CD4-positive, alpha-beta T cell (primary cell): ENCODE results near the gene PKDCC. TPM values are rescaled to one million over a fixed set of nuclear protein-coding genes. Genes with fewer than 3 reads are reported as not detected.
A peak's percentile ranks its signal among the peaks of the same experiment; 100 is the strongest.

Source experiments
- ATAC-seq: fragments of 200-7000 bp; cut with Tn5 transposase; one replicate; pipeline ENCODE4 v1.10.0; 2022; ENCODE audit warnings: mild to moderate bottlenecking; ENCODE audit not compliant: poor library complexity
- CTCF ChIA-PET: fragments of 350-600 bp; sonication (Branson Sonifier 250); formaldehyde crosslinking; loops from one replicate; lab custom pipeline; 2021; ENCODE audit warnings: antibody characterized with exemption, inconsistent platforms; lab: Charles Lee
- POLR2A ChIA-PET: fragments of 350-600 bp; sonication (Branson Sonifier 250); formaldehyde crosslinking; loops from one replicate; lab custom pipeline; 2021; ENCODE audit warnings: antibody characterized with exemption, inconsistent platforms; lab: Charles Lee
- DNase-seq, 14 experiments: peaks; one replicate each; pipeline ENCODE4 v3.0.0-alpha.2; 2013 to 2020; ENCODE audit warnings: mixed read lengths in 2 of 14
- H3K27ac ChIP-seq, 2 donors: one replicate each; pipeline versions ENCODE4 v1.5.1 to v1.7.0; 2013; ENCODE audit warnings: low read length in 2 of 2, low read depth in 1 of 2, mild to moderate bottlenecking in 1 of 2
- H3K27me3 ChIP-seq, 2 experiments: 1 replicate in 1 of 2; 2 replicates in 1 of 2; pipeline versions ENCODE4 v1.6.1 to v1.7.0; 2013; ENCODE audit warnings: low read length in 2 of 2, control low read depth in 1 of 2, mild to moderate bottlenecking in 1 of 2, moderate library complexity in 1 of 2; ENCODE audit not compliant: insufficient read depth in 2 of 2, control insufficient read depth in 1 of 2
- H3K36me3 ChIP-seq: one replicate; pipeline ENCODE4 v1.6.1; 2013; ENCODE audit warnings: low read length, control low read depth; ENCODE audit not compliant: insufficient read depth
- H3K4me1 ChIP-seq: one replicate; pipeline ENCODE4 v1.6.1; 2013; ENCODE audit warnings: low read length, control low read depth; ENCODE audit not compliant: insufficient read depth
- H3K4me3 ChIP-seq: one replicate; pipeline ENCODE4 v1.5.1; 2013; ENCODE audit warnings: mild to moderate bottlenecking, low read length, moderate library complexity
- H3K9me3 ChIP-seq, 2 experiments: 1 replicate in 1 of 2; 2 replicates in 1 of 2; pipeline versions ENCODE4 v1.6.1 to v1.7.0; 2013; ENCODE audit warnings: low read length in 2 of 2, mild to moderate bottlenecking in 2 of 2, control low read depth in 1 of 2, moderate library complexity in 1 of 2; ENCODE audit not compliant: control insufficient read depth in 1 of 2, insufficient read depth in 1 of 2
- H3K27ac Mint-ChIP-seq: one replicate; pipeline ENCODE4 v1.8.0; 2020; ENCODE audit warnings: mixed read lengths
- H3K27me3 Mint-ChIP-seq: one replicate; pipeline ENCODE4 v1.8.0; 2021; ENCODE audit warnings: mixed read lengths
- H3K36me3 Mint-ChIP-seq: one replicate; pipeline ENCODE4 v1.8.0; 2021; ENCODE audit warnings: low read depth, mixed read lengths
- H3K4me1 Mint-ChIP-seq: one replicate; pipeline ENCODE4 v1.8.0; 2021; ENCODE audit warnings: low read depth, mixed read lengths
- H3K4me3 Mint-ChIP-seq: one replicate; pipeline ENCODE4 v1.8.0; 2020; ENCODE audit warnings: mild to moderate bottlenecking, mixed read lengths
- H3K9me3 Mint-ChIP-seq: one replicate; pipeline ENCODE4 v1.8.0; 2020; ENCODE audit warnings: mixed read lengths
- intact Hi-C, 2 experiments: fragments of 100-400 bp; cut with DNase I in 1 of 2; cut with micrococcal nuclease in 1 of 2; formaldehyde crosslinking; loops; one replicate each; pipeline versions ENCODE4 v1.15.1 to v1.9.0; 2023 to 2025; cut with DNase I, micrococcal nuclease
- total RNA-seq, 174 experiments: library from RNA in 2 of 174; stranded (reverse) in 2 of 174; gene quantifications; one replicate each; pipeline ENCODE4 v1.2.3 and lab custom pipeline; 2021 to 2026
- TF ChIP-seq, protein P1 (sequence below): fragments of 200-600 bp; IDR thresholded peaks from one replicate; pipeline ENCODE4 v1.8.0; 2022; ENCODE audit warnings: antibody characterized with exemption, mild to moderate bottlenecking

The PKDCC gene
- total RNA-seq, 2 experiments from 2014 or later, result not detected

DNA sequence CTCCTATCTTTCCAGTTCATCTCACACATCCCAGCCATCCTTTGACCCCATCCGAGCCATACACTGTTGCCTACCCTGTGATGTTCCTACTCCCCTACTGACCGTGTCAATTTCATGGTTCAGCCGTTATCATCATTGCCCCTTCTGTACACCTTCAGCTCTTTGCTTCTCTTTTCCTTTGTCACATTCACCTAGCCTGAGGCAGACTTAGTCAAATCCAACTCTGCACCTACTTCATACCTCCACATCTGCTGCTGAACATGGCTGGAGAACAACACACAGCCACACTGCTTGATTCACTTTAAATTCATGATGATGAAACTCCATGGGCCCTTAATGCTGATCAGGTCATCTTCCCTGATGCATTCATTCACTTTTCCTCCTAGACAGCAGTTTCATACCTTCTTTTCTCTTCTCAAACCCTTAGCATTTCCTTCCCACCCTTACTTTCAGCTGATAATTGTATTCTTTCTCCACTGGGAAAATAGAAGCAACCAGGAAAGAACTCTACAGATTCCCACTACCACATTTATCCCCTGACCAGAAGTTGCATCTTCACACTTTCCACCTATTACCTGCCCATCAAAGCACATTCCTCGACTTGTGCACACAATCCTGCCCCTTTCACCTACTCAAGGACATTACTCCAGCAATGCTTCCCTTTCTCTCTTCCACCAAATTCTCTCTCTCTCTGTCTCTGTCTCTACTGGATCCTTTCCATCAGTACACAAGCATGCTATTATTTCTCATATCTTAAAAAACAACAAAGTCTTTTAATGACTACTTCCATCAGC lies 59.6 kb downstream of the PKDCC start:
- H3K4me1 Mint-ChIP-seq, result peaks cover 8% of the 10 kb centered on the region
- H3K9me3 Mint-ChIP-seq, result no peaks in the 10 kb centered on the region
- CTCF ChIA-PET, result interaction anchor here (1.7 to 3.6 kb wide), 2 partner anchors 10 to 35 kb away, joined by 6 to 22 read pairs; no protein-coding TSS in a partner anchor
- TF ChIP-seq, protein P1, sequence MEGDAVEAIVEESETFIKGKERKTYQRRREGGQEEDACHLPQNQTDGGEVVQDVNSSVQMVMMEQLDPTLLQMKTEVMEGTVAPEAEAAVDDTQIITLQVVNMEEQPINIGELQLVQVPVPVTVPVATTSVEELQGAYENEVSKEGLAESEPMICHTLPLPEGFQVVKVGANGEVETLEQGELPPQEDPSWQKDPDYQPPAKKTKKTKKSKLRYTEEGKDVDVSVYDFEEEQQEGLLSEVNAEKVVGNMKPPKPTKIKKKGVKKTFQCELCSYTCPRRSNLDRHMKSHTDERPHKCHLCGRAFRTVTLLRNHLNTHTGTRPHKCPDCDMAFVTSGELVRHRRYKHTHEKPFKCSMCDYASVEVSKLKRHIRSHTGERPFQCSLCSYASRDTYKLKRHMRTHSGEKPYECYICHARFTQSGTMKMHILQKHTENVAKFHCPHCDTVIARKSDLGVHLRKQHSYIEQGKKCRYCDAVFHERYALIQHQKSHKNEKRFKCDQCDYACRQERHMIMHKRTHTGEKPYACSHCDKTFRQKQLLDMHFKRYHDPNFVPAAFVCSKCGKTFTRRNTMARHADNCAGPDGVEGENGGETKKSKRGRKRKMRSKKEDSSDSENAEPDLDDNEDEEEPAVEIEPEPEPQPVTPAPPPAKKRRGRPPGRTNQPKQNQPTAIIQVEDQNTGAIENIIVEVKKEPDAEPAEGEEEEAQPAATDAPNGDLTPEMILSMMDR, result no peak
- no peak for ATAC-seq
- intact Hi-C loops, result loop anchor here (2.0 to 10.0 kb wide), 2 partner anchors 25 to 257 kb away; partner anchors contain the start of gene COX7A2L (in 1 of the 2)
- H3K9me3 ChIP-seq, result no peaks in the 10 kb centered on the region
- no peaks in the 10 kb centered on the region for H3K36me3 Mint-ChIP-seq
- no peak overlapping the region for H3K4me3 ChIP-seq
- H3K27ac Mint-ChIP-seq, result no peak overlapping the region
- no peak overlapping the region for H3K4me3 Mint-ChIP-seq
- no peak for DNase-seq
- H3K4me1 ChIP-seq, result peaks cover 94% of the 10 kb centered on the region
- H3K27me3 ChIP-seq, result no peaks in the 10 kb centered on the region
- no peaks in the 10 kb centered on the region for H3K27me3 Mint-ChIP-seq
- peak overlapping the region; percentile 99 to 100 for H3K27ac ChIP-seq
- H3K36me3 ChIP-seq, result no peaks in the 10 kb centered on the region
- POLR2A ChIA-PET, result interaction anchor here (0.6 to 14.3 kb wide), 8 partner anchors 9 to 89 kb away, joined by 3 to 255 read pairs (median 46); partner anchors contain the start of gene EML4

Other genes starting within 250 kb of the PKDCC start
- gene EML4, start 121.3 kb downstream of the PKDCC start, total RNA-seq, result 100 to 1,000 TPM; 219 to 228 TPM